ENCODE data around the gene CXCL9.

Gene CXCL9

DNA sequence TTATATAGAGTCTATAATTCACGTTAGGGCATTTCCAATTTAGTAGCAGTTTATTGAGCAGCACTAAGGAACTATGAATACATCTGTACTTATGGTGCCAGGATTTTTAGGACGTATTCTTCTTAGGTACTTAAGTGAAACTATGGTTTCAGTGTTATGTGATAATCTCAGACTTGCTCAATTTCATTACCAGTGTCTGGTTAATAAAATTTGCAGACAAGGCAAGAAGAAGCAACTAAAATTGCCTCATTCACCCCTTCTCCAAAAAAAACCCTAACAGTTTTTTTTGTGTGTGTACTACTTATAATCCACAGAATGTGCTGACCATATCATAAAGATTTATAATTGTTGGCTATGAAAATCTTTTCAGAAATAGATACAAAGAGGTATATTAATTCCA, 22.0 kb upstream of the CXCL9 start:
- ATAC-seq (replicated peaks; ENCODE audit: extremely low read depth, poor library complexity, severe bottlenecking) = no peak
- no peak for DNase-seq (ENCODE audit: low spot score in 2 of 2)
- peaks cover 7% of the 10 kb centered on the region for H3K4me1 Mint-ChIP-seq

DNA sequence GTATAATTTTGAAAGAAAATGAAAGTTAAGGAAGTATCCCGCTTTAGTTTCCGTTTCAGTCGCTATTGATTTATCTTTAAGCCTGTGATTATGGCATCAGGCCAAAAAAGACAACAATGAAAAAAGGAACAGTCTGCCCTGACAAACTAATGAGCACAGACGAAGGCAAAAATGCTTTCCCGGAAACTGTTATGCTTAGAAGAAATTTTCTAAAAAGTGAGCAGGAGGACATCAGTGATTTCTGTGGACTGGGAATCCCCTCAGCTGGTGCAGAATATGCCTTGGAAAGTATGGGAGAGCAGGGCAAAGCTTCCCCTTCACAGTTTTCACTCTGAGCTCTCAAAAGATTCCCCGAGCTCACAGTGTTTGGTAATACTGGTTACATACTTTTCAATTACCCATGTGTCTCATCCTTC, 21.0 kb upstream of the CXCL9 start:
- H3K4me3 Mint-ChIP-seq = no peak overlapping the region
- H3K36me3 Mint-ChIP-seq (ENCODE audit: insufficient read depth) = no peaks in the 10 kb centered on the region
- DNase-seq (ENCODE audit: low spot score in 2 of 2) (no peak), ATAC-seq (replicated peaks; ENCODE audit: extremely low read depth, poor library complexity, severe bottlenecking) (no peak)
- no peak overlapping the region for H3K27ac Mint-ChIP-seq (ENCODE audit: low read depth)
- no peaks in the 10 kb centered on the region for H3K9me3 Mint-ChIP-seq
- peaks cover 31% of the 10 kb centered on the region for H3K27me3 Mint-ChIP-seq
- H3K4me1 Mint-ChIP-seq = peaks cover 12% of the 10 kb centered on the region

More for the DNA sequence above, 22.0 kb upstream of the CXCL9 start:
- Mint-ChIP-seq H3K36me3 (ENCODE audit: insufficient read depth) (no peaks in the 10 kb centered on the region), H3K4me3 (no peak overlapping the region), H3K27ac (ENCODE audit: low read depth) (no peak overlapping the region), H3K9me3 (no peaks in the 10 kb centered on the region), H3K27me3 (peaks cover 25% of the 10 kb centered on the region)

DNA sequence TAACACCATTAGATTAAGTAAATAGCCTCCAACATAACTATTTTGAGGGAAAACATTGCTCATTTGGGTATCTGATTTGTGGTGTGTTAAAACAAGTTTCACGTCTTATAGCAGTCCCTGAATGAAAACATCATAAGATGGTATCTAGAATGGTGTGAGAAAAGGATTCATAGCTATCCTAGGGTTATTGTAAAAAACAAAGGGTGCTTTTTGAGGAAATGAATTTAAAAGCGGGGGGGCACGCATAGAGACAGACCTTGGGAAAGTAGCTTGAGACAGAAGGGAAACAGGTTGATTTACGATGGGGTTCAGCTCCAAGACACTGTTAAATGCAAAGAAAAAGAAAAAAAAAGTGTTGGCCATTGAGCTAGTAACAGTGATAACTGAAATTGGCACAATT, 16.8 kb upstream of the CXCL9 start:
- H3K27ac Mint-ChIP-seq (ENCODE audit: low read depth) = no peak overlapping the region
- no peak for ATAC-seq (replicated peaks; ENCODE audit: extremely low read depth, poor library complexity, severe bottlenecking)
- peaks cover 19% of the 10 kb centered on the region for H3K27me3 Mint-ChIP-seq

DNA sequence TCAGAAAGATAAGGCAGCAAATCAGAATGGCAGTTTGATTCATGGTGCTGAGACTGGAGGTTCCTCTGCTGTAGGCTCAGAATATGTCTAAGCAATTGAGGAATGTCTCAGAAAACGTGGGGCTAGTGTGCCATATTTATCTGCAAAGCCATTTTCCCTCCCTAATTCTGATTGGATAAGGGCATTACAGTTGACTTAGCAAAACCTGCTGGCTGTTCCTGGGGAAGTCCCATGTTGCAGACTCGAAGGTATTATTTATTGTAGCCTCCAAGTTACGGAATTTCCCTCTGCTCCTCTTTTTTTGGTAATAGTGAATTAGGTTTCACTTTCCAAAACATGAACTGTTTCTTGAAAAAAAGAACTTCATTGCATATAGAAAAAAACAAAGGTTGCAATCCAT, 16.1 kb upstream of the CXCL9 start, which contains the start of gene CXCL10:
TSS of gene CXCL10 (minus strand) at position 109 of the 400 bp plus-strand sequence. CDS start at position 43, 66 bp downstream.
- no peak within 1 kb of the TSS for H3K27ac Mint-ChIP-seq (ENCODE audit: low read depth)
- H3K4me1 Mint-ChIP-seq = peaks cover 9% of the 10 kb centered on the region
- peaks cover 14% of the 10 kb centered on the region for H3K27me3 Mint-ChIP-seq
- no peaks in the 10 kb centered on the region for H3K36me3 Mint-ChIP-seq (ENCODE audit: insufficient read depth)
- no peak within 1 kb of the TSS for H3K4me3 Mint-ChIP-seq
- DNase-seq (ENCODE audit: low spot score in 2 of 2) = no peak
- H3K9me3 Mint-ChIP-seq = no peaks in the 10 kb centered on the region
- no peak for ATAC-seq (replicated peaks; ENCODE audit: extremely low read depth, poor library complexity, severe bottlenecking)

More for the DNA sequence above, 16.8 kb upstream of the CXCL9 start:
- H3K4me1 Mint-ChIP-seq = peaks cover 12% of the 10 kb centered on the region
- no peaks in the 10 kb centered on the region for H3K9me3 Mint-ChIP-seq
- no peaks in the 10 kb centered on the region for H3K36me3 Mint-ChIP-seq (ENCODE audit: insufficient read depth)
- H3K4me3 Mint-ChIP-seq = no peak overlapping the region
- DNase-seq (ENCODE audit: low spot score in 2 of 2) = no peak

DNA sequence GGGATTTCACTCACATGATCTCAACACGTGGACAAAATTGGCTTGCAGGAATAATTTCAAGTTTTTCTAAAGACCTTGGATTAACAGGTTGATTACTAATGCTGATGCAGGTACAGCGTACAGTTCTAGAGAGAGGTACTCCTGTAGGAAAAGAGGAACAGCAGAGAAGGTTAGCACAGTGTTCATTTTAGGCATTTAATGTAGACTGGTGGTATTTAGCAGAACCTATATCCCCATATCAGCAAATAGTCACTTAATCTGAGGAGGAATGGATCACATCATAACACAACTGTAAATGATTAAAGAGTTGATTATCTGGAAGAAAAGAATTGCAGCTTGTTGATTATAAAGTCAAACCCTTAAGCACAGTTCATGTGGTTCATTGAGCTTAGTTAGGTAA, 15.4 kb upstream of the CXCL9 start:
- H3K4me3 Mint-ChIP-seq = no peak overlapping the region
- no peak overlapping the region for H3K27ac Mint-ChIP-seq (ENCODE audit: low read depth)
- peaks cover 12% of the 10 kb centered on the region for H3K27me3 Mint-ChIP-seq
- no peaks in the 10 kb centered on the region for H3K36me3 Mint-ChIP-seq (ENCODE audit: insufficient read depth)
- DNase-seq (ENCODE audit: low spot score in 2 of 2) = no peak
- ATAC-seq (replicated peaks; ENCODE audit: extremely low read depth, poor library complexity, severe bottlenecking) = no peak
- H3K9me3 Mint-ChIP-seq = no peaks in the 10 kb centered on the region
- peaks cover 6% of the 10 kb centered on the region for H3K4me1 Mint-ChIP-seq

DNA sequence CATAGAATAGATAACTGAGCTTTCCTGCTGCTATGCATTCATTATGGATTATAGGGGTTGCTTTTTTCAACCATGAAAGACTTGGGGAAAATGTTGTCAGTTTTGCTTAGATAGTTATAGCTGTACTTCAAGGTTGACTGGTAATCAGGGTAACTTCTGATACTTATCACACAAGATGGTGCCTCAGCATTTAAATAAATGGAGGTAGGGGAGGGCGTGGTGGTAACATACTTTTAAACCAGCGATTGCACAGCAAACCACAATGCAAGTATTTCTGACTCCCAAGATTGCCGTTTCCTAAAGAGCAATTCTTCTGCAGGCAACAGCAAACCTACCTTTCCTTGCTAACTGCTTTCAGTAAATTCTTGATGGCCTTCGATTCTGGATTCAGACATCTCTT, 14.7 kb upstream of the CXCL9 start:
- DNase-seq (ENCODE audit: low spot score in 2 of 2) = no peak
- Mint-ChIP-seq H3K36me3 (ENCODE audit: insufficient read depth) (no peaks in the 10 kb centered on the region), H3K4me3 (no peak overlapping the region), H3K4me1 (peaks cover 6% of the 10 kb centered on the region), H3K9me3 (no peaks in the 10 kb centered on the region), H3K27ac (ENCODE audit: low read depth) (no peak overlapping the region), H3K27me3 (peaks cover 12% of the 10 kb centered on the region)
- ATAC-seq (replicated peaks; ENCODE audit: extremely low read depth, poor library complexity, severe bottlenecking) = no peak

DNA sequence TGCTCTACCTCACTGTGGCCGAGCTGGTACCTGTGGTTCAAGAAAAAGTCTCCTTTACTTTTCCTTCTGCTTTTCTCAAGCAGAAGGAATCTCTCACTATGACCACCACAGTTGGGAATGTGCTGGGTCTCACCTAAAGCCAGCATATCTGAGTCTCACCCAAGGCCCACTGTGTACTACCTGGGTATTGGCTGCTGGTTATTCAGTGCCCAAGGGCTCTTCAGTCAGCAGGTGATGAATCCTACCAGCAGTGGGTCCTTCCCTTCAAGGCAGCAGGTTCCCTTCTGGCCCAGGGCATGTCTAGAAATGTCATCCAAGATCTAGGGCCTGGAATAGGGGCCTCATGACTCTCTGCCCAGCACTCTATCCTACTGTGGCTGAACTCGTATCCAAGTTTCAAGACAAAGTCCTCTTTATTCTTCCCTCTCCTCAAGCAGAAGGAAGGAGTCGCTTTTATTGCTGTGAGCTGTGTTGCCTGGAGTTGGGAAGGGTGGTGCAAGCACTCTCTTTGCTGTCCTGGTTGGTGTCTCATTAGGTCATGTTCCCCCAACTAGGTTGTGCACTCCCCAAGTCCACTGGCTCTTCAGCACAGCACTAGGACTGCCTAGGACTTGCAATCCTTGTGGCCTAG, 9.9 kb upstream of the CXCL9 start:
- no peaks in the 10 kb centered on the region for H3K36me3 Mint-ChIP-seq (ENCODE audit: insufficient read depth)
- DNase-seq (ENCODE audit: low spot score in 2 of 2) (no peak), ATAC-seq (replicated peaks; ENCODE audit: extremely low read depth, poor library complexity, severe bottlenecking) (no peak)
- H3K27me3 Mint-ChIP-seq = no peaks in the 10 kb centered on the region
- no peak overlapping the region for H3K27ac Mint-ChIP-seq (ENCODE audit: low read depth)
- no peak overlapping the region for H3K4me3 Mint-ChIP-seq
- H3K9me3 Mint-ChIP-seq = no peaks in the 10 kb centered on the region
- H3K4me1 Mint-ChIP-seq = no peaks in the 10 kb centered on the region

DNA sequence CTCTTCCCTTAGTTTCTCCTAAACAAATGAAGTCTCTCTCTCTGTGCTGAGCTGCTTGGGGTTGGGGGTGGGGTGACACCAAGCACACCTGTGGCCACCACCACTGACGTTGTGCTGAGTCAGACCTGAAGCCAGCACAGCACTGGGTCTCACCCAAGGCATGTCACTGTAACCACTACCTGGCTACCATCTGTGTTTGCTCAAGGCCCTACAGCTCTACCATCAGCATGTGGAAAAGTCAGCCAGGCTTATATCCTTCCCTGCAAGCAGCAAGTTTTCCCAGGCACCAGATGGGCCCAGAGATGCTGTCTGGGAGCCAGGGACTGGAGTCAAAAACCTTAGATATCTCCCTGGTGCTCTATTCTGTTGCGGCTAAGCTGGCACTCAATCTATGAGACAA, 9.1 kb upstream of the CXCL9 start:
- H3K27ac Mint-ChIP-seq (ENCODE audit: low read depth) = no peak overlapping the region
- no peaks in the 10 kb centered on the region for H3K9me3 Mint-ChIP-seq
- no peaks in the 10 kb centered on the region for H3K36me3 Mint-ChIP-seq (ENCODE audit: insufficient read depth)
- no peak for DNase-seq (ENCODE audit: low spot score in 2 of 2)
- no peak for ATAC-seq (replicated peaks; ENCODE audit: extremely low read depth, poor library complexity, severe bottlenecking)
- H3K4me3 Mint-ChIP-seq = no peak overlapping the region
- H3K27me3 Mint-ChIP-seq = no peaks in the 10 kb centered on the region
- no peaks in the 10 kb centered on the region for H3K4me1 Mint-ChIP-seq

DNA sequence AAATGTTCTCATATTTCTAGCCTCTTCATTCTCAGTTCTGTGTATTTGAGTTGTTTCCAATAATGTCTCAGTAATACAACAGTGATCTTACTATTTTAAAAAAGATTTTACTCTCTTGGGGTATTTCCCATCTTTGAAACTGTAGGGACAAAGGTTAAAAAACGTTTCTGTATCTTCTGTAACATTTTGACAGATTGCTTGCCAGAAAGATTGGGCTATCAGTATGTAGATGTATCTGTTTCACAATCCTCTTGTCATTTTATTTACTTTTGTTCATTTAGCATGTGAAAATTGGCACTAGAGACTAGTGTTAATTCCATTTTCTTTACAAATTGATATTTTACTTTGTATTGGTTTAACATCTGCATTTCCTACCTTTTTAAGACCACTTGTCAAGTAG, 6.2 kb upstream of the CXCL9 start:
- Mint-ChIP-seq H3K9me3 (no peaks in the 10 kb centered on the region), H3K27ac (ENCODE audit: low read depth) (no peak overlapping the region), H3K27me3 (no peaks in the 10 kb centered on the region), H3K4me3 (no peak overlapping the region), H3K4me1 (no peaks in the 10 kb centered on the region), H3K36me3 (ENCODE audit: insufficient read depth) (no peaks in the 10 kb centered on the region)
- ATAC-seq (replicated peaks; ENCODE audit: extremely low read depth, poor library complexity, severe bottlenecking) (no peak), DNase-seq (ENCODE audit: low spot score in 2 of 2) (no peak)

DNA sequence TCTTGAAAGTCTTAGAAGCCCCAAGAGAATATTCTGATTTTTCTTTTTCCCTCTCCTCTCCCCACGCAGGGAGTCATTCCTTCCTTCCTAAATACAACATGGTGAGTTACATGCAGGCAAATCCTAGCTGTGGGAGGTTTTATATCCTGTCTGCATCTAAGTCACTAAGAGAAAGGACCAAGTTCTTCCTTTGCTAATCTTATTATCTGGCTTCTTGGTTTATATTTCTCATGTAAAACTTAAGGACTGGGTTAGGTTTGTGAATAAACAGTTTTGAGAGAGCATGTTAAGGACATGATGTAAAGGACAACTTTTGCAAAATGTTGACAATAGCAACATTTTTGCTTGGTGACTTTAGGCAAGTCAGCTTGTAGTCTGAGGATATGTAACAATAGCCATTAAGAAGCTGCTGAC, 5.1 kb upstream of the CXCL9 start:
- ATAC-seq (replicated peaks; ENCODE audit: extremely low read depth, poor library complexity, severe bottlenecking) (no peak), DNase-seq (ENCODE audit: low spot score in 2 of 2) (no peak)
- no peaks in the 10 kb centered on the region for H3K27me3 Mint-ChIP-seq
- no peaks in the 10 kb centered on the region for H3K4me1 Mint-ChIP-seq
- H3K36me3 Mint-ChIP-seq (ENCODE audit: insufficient read depth) = no peaks in the 10 kb centered on the region
- no peak overlapping the region for H3K4me3 Mint-ChIP-seq
- no peak overlapping the region for H3K27ac Mint-ChIP-seq (ENCODE audit: low read depth)
- H3K9me3 Mint-ChIP-seq = no peaks in the 10 kb centered on the region

DNA sequence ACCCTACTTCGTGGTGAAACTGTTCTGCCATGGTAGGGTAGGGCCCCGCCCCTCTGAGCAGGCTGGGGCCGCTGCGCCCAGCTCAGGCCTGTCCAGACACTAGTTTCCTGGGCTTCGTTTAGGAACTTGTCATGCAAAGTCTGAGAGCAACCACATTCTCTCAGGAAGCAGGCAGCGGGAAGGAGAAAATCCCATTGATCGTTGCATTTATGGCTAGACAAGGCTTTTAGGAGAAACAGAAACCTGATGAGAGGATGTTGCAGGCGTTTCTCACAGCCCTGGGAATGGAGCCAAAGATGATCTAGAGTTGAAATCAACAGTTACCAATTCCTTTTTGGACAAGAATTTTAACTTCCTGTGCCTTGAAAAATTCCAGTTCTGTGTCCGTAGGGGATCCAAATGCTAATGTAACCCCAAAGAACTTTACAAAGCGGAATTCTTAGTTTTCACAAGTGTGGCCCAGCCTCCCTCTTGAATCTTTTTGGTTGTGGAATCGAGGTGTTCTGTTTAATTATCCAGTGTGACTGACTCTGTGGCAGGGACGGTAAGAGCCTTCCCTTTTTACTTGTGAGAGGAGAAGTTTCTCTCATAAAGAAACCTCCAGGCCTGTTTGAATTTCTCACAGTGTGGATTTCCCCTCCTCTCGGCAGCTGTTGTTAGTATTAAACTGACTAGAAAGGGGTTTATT, 4.5 kb upstream of the CXCL9 start:
- no peak overlapping the region for H3K4me3 Mint-ChIP-seq
- H3K4me1 Mint-ChIP-seq = no peaks in the 10 kb centered on the region
- no peaks in the 10 kb centered on the region for H3K36me3 Mint-ChIP-seq (ENCODE audit: insufficient read depth)
- no peaks in the 10 kb centered on the region for H3K9me3 Mint-ChIP-seq
- H3K27me3 Mint-ChIP-seq = no peaks in the 10 kb centered on the region
- ATAC-seq (replicated peaks; ENCODE audit: extremely low read depth, poor library complexity, severe bottlenecking) (no peak), DNase-seq (ENCODE audit: low spot score in 2 of 2) (no peak)
- H3K27ac Mint-ChIP-seq (ENCODE audit: low read depth) = no peak overlapping the region

DNA sequence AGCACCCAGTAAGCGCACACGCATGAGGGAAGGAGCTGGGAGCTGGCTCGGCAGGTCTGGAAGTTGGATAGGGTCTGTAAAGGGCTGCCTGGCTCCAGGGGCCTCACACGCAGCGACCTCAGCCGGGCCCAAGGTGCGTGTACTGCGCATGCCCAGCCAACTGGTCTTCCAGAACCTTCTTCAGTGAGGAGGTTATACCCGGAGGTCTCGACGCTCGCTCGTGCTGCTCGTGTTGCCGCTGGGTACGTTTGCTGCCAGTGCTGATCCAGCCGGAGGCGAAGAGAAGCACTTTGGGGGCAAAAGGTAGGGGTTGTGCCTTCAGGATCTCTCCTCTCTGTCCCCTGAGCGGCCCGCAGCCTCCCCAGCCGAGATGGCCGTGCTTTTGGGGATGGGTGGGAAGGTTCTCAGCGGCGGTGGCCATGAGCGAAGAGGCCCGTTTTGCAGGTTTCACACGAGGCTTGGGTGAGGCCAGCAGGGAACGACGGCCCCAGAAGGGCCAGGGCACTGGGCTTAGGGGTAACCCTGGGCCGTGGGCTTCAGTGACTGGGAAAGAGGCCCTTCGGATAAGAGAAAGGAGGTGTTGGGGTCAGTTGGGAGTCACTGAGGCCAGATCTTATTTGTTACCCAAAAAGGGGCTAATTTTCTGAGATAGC, 3.8 kb upstream of the CXCL9 start:
- no peaks in the 10 kb centered on the region for H3K36me3 Mint-ChIP-seq (ENCODE audit: insufficient read depth)
- no peaks in the 10 kb centered on the region for H3K4me1 Mint-ChIP-seq
- no peaks in the 10 kb centered on the region for H3K9me3 Mint-ChIP-seq
- ATAC-seq (replicated peaks; ENCODE audit: extremely low read depth, poor library complexity, severe bottlenecking) = no peak
- H3K27me3 Mint-ChIP-seq = no peaks in the 10 kb centered on the region
- no peak overlapping the region for H3K27ac Mint-ChIP-seq (ENCODE audit: low read depth)
- no peak for DNase-seq (ENCODE audit: low spot score in 2 of 2)
- no peak overlapping the region for H3K4me3 Mint-ChIP-seq

DNA sequence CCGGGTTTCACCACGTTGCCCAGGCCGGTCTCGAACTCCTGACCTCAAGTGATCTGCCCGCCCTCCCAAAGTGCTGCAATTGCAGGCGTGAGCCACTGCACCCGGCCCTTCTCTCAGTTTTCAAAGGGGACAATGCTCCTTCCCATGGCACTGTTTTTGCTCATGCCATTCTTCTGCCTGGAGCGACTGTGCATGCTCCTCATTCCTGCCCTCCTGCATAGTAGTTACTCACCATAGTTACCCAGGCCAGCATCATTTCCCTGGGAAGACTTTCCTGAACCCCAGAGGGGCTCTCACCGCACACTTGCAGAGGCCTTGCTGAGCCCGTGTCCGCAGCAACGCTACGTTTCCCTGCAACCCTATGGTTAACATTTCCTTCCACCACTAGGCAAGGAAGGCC, 3.3 kb upstream of the CXCL9 start:
- H3K9me3 Mint-ChIP-seq = no peaks in the 10 kb centered on the region
- ATAC-seq (replicated peaks; ENCODE audit: extremely low read depth, poor library complexity, severe bottlenecking) = no peak
- no peak for DNase-seq (ENCODE audit: low spot score in 2 of 2)
- no peak overlapping the region for H3K27ac Mint-ChIP-seq (ENCODE audit: low read depth)
- no peaks in the 10 kb centered on the region for H3K4me1 Mint-ChIP-seq
- H3K4me3 Mint-ChIP-seq = no peak overlapping the region
- H3K27me3 Mint-ChIP-seq = no peaks in the 10 kb centered on the region
- no peaks in the 10 kb centered on the region for H3K36me3 Mint-ChIP-seq (ENCODE audit: insufficient read depth)

Data from central memory CD8-positive, alpha-beta T cell (primary cell).